ENCODE data around the gene RUFY3.

RUFY3 gene

GRCh38 chr4:70855464-70855863 lies 133.7 kb downstream of the RUFY3 start:
- H3K4me3 ChIP-seq (ENCODE audit: low read depth, low read length): no peak overlapping the region
- TF ChIP-seq CTCF (IDR thresholded peaks at IDR 0.05; ENCODE audit: low read depth, low read length): no peak
